Neural crest cell (in vitro differentiated cells): ENCODE data around the gene HYAL1. TPM values are rescaled to one million over a fixed set of nuclear protein-coding genes. Genes with fewer than 3 reads are reported as not detected.

Experiments used
- DNase-seq: peaks from one replicate; pipeline ENCODE4 v3.0.0; 2021; ENCODE audit warnings: low read depth, mixed read lengths, low spot score
- H3K27ac Mint-ChIP-seq: one replicate; pipeline ENCODE4 v1.8.0; 2021; ENCODE audit warnings: mild to moderate bottlenecking, mixed read lengths; ENCODE audit not compliant: unreplicated experiment
- H3K27me3 Mint-ChIP-seq: 2 replicates; pipeline ENCODE4 v1.8.0; 2021; ENCODE audit warnings: low read depth, mild to moderate bottlenecking, mixed read lengths
- H3K36me3 Mint-ChIP-seq: 2 replicates; pipeline ENCODE4 v1.8.0; 2021; ENCODE audit warnings: low read depth, mild to moderate bottlenecking, mixed read lengths
- H3K4me1 Mint-ChIP-seq: 2 replicates; pipeline ENCODE4 v1.8.0; 2021; ENCODE audit warnings: mixed read lengths
- H3K4me3 Mint-ChIP-seq: one replicate; pipeline ENCODE4 v1.8.0; 2021; ENCODE audit warnings: mild to moderate bottlenecking, mixed read lengths
- H3K9me3 Mint-ChIP-seq: 2 replicates; pipeline ENCODE4 v1.8.0; 2021; ENCODE audit warnings: mixed read lengths
- total RNA-seq: library from RNA; stranded (reverse); gene quantifications from 2 replicates; pipeline ENCODE4 v1.2.1, GENCODE V29; 2021
- TF ChIP-seq, protein P1 (sequence below): fragments of 200-600 bp; sonication (generic); conservative IDR thresholded peaks from 2 replicates; pipeline ENCODE4 v1.5.0; 2021; ENCODE audit warnings: antibody characterized with exemption, mild to moderate bottlenecking

Gene HYAL1
- total RNA-seq, 1 donor from 2014 or later = 2.5 TPM

DNA sequence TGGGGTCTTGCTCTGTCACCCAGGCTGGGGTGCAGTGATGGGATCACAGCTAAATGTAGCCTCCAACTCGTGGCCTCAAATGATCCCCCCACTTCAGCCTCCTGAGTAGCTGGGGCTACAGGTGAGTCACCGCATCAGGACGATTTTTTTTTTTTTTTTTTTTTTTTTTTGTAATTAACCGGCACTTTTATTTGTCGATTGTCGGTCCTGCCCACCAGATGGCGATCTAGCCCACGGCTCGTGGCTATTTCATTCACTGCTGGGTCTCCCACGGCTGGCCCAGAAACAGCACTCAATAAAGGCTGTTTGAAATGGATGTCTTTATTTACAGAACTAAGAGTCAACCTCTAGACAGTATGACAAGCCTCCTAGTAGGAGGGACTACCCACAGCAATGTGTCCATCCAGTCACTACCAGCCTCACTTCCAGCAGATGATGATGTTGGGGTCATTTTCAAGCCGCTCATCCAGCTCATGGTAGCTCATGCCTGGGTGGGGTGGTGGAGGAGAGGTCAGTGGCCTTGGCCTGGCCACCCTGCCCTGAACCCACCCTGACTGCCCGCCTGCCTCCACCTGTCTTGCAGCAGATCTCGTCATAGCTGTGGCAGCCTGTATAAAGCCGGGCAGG lies 43.9 kb upstream of the HYAL1 start:
- no peaks in the 10 kb centered on the region for H3K36me3 Mint-ChIP-seq
- H3K9me3 Mint-ChIP-seq = no peaks in the 10 kb centered on the region
- H3K4me1 Mint-ChIP-seq = peaks cover 34% of the 10 kb centered on the region
- peak; percentile 71 for DNase-seq
- TF ChIP-seq, protein P1, sequence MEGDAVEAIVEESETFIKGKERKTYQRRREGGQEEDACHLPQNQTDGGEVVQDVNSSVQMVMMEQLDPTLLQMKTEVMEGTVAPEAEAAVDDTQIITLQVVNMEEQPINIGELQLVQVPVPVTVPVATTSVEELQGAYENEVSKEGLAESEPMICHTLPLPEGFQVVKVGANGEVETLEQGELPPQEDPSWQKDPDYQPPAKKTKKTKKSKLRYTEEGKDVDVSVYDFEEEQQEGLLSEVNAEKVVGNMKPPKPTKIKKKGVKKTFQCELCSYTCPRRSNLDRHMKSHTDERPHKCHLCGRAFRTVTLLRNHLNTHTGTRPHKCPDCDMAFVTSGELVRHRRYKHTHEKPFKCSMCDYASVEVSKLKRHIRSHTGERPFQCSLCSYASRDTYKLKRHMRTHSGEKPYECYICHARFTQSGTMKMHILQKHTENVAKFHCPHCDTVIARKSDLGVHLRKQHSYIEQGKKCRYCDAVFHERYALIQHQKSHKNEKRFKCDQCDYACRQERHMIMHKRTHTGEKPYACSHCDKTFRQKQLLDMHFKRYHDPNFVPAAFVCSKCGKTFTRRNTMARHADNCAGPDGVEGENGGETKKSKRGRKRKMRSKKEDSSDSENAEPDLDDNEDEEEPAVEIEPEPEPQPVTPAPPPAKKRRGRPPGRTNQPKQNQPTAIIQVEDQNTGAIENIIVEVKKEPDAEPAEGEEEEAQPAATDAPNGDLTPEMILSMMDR = peak; percentile 80
- peaks cover 19% of the 10 kb centered on the region for H3K27me3 Mint-ChIP-seq
- H3K4me3 Mint-ChIP-seq = peak overlapping the region; percentile 84
- H3K27ac Mint-ChIP-seq = no peak overlapping the region

DNA sequence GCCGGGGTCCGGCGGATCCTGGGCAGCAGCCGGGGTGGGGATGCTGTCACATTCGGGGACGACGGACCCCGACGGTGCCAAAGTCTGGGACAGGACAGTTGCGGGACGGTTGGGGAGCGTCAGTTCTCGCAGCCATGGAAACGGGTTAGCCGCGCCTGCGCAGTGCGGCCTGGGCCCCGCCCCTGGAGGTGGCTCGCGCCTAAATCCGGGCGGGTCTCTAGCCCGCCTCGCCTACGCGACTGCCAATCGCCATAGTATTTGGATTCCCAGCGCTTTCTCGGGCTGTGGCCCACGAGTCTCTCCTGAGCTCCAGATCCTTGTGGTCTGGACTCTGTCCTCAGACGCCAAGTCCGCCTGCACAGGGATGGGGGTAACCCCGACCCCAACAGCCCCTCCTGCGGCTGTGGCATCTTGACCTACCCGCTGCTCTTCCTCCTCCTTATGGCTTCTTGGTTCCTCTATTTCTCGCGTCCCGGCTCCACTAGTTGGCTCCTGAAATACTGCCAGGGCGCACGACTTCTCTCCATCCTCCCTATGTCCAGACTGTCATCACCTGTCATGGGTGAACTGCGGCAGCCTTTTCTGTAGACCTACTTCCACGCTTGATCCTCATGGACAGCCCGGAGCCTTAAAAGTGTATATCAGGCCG lies 42.3 kb upstream of the HYAL1 start, which contains the start of gene ZMYND10:
TSS of gene ZMYND10 (minus strand) at position 147 of the 649 bp plus-strand sequence. CDS start 153 bp downstream, outside the sequence.
- peak; percentile 63 for DNase-seq
- Mint-ChIP-seq H3K4me1 (peaks cover 25% of the 10 kb centered on the region), H3K27me3 (peaks cover 35% of the 10 kb centered on the region), H3K36me3 (no peaks in the 10 kb centered on the region), H3K4me3 (peak within 1 kb of the TSS; percentile 86), H3K9me3 (no peaks in the 10 kb centered on the region), H3K27ac (no peak within 1 kb of the TSS)
- TF ChIP-seq, protein P1 = no peak

DNA sequence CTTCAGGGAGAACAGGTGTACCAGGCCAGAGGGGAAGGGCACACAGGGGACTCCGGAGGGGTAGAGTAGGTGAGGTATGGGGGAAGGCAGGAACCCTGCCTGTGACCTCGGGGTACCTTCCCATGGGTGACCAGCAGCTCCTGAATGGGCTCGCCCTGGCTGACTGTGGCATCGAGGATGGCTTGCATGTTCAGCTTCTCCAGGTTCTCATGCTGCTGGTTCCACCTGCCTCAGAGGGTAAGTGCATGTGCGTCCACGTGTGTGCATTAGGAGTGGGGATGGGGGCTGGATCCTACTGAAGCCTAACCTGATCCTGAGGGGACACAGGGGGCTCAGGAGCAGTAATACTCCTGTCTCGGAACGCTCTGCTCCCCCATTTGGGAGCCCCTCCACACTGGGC lies 41.6 kb upstream of the HYAL1 start:
- no peak overlapping the region for H3K27ac Mint-ChIP-seq
- H3K27me3 Mint-ChIP-seq = peaks cover 37% of the 10 kb centered on the region
- DNase-seq = no peak
- H3K4me3 Mint-ChIP-seq = peak overlapping the region; percentile 86
- TF ChIP-seq, protein P1 = no peak
- no peaks in the 10 kb centered on the region for H3K36me3 Mint-ChIP-seq
- peaks cover 18% of the 10 kb centered on the region for H3K4me1 Mint-ChIP-seq
- H3K9me3 Mint-ChIP-seq = no peaks in the 10 kb centered on the region

DNA sequence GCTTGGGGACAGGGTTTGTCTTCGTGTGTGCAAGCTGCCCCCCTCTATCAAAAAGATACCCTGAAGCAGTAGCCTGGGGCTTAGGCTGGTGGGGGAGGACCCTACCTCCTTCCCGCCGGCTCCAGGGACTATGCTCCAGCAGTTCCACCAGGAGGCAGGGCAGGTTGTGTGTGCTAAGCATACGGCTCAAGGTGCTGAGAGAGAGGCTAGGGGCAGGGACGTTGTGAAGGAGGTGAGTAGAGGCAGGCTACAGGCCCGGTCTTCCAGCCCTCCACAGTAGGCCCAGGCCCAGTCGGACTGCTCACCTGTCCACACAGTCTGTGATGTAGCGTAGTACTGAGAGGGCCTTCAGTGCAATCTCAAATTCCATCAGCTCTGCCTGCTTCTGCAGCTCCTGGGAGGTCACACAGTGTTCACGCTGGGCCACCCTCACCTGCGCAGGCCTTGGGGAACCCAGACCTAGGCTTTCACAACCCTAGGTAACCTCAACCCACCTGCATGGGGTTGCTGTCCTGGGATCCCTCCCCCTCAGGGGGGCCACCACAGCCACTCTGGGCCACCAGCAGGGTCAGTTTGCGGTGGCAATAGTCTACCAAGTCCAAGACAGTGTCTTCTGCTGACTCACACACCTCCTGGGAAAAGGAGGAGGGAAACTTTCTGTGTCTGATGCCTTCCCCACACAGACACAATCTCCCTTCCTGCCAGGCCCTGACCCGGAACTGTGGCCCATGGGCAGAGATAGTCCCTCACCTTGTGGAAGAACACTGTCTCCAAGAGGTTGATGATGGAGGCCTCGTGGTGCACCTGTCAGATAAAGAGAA lies 39.6 kb upstream of the HYAL1 start:
- Mint-ChIP-seq H3K36me3 (no peaks in the 10 kb centered on the region), H3K27ac (no peak overlapping the region), H3K4me3 (peak overlapping the region; percentile 43), H3K4me1 (peaks cover 28% of the 10 kb centered on the region), H3K9me3 (no peaks in the 10 kb centered on the region), H3K27me3 (peaks cover 49% of the 10 kb centered on the region)
- no peak for DNase-seq
- TF ChIP-seq, protein P1 = no peak

DNA sequence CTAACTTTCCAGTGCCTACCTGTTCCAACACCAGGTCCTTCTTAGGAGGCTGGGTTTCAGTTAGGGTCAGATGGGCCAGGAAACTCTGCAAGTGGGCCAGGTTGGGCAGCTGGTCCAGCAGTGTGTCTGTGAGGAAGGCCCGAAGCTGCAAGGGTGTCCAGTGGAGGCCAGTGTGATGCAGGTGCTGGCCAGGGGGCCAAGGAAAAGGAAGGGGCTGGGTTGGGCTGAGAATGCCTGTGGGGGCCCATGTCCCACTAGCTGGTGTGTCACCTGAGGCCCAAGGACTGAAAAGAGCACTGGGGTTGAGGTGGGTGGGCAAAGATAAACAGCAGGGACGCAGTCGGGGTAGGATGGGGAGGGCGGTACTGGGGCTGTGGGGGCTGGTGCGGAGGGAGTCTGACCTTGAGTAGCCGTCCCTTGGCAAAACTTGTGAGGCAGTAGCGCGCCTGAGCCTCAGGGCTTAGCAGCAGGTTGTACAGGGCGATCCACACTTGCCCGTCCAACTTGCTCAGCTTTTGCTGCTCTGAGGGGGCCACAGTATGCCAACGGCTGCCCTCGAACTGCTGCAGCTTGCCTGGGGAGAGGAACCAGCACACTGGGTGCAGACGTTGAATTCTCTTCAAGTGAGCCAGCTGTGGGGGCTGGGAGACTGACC lies 38.7 kb upstream of the HYAL1 start:
- TF ChIP-seq, protein P1 = no peak
- Mint-ChIP-seq H3K9me3 (no peaks in the 10 kb centered on the region), H3K4me1 (peaks cover 27% of the 10 kb centered on the region), H3K4me3 (no peak overlapping the region), H3K27ac (no peak overlapping the region), H3K36me3 (no peaks in the 10 kb centered on the region), H3K27me3 (peaks cover 54% of the 10 kb centered on the region)
- DNase-seq = no peak
